ENCODE measurements around the gene SNX5. TPM values are rescaled to one million over a fixed set of nuclear protein-coding genes. Genes with fewer than 3 reads are reported as not detected.

The SNX5 gene
- total RNA-seq, 2 donors from 2014 or later: 48.3 to 84.8 TPM

DNA sequence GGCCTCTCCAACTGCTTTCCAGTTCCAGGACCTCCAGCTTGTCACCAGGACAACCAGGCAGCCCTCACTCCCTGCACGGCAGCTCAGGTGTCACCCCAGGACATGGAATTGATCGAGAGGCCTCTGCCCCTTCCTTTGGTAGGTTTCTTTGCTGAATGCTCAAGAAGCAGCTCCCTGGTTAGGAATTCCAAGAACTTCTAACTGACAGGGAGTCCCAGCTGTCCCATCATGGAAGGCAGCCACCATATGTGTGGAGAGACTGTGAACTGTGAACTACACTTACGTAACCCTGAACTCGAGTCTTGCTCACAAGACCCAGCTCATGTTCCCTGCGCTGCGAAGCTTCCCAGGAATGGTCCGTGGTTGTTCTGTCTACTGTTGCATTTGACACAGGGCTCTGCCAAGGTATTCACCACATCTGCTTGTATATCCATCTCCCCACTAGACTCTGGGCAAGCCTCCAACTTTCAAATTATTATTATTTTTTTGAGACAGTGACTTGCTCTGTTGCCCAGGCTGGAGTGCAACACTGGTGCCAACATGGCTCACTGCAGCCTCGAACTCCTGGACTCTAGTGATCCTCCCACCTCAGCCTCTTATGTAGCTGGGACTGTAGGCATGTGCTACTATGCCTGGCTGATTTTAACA is 35.9 kb upstream of the SNX5 start:
- no peaks in the 10 kb centered on the region for H3K4me1 ChIP-seq (replicated peaks)
- H3K27me3 ChIP-seq (replicated peaks; ENCODE audit: insufficient read depth): no peaks in the 10 kb centered on the region
- no peaks in the 10 kb centered on the region for H3K36me3 ChIP-seq
- WGBS: 60% methylated on average over 8 of the region's 8 CpGs
- no peak overlapping the region for H3K4me3 ChIP-seq
- H3K27ac ChIP-seq: no peak overlapping the region
- no peak for DNase-seq (ENCODE audit: low spot score)
- TF ChIP-seq POLR2AphosphoS5 (IDR thresholded peaks at IDR 0.05) (peak; percentile 10), CTCF (IDR thresholded peaks at IDR 0.05) (no peak), POLR2A (IDR thresholded peaks at IDR 0.05) (no peak)
- intact Hi-C loops (cut with DNase I): loop anchor here (10.0 kb wide), 1 partner anchor 130 kb away; the partner anchor contains the start of genes KAT14 and PET117
- H3K9me3 ChIP-seq: no peaks in the 10 kb centered on the region

- Histone ChIP-seq H3K4me1 (replicated peaks) (no peaks in the 10 kb centered on the region), H3K9me3 (no peaks in the 10 kb centered on the region), H3K27ac (no peak overlapping the region), H3K27me3 (replicated peaks; ENCODE audit: insufficient read depth) (no peaks in the 10 kb centered on the region), H3K4me3 (no peak overlapping the region), H3K36me3 (no peaks in the 10 kb centered on the region)
- TF ChIP-seq POLR2AphosphoS5 (IDR thresholded peaks at IDR 0.05) (no peak), CTCF (IDR thresholded peaks at IDR 0.05) (no peak), POLR2A (IDR thresholded peaks at IDR 0.05) (no peak)
- intact Hi-C loops (cut with DNase I): loop anchor here (10.0 kb wide), 1 partner anchor 131 kb away; the partner anchor contains the start of genes KAT14 and PET117
- no peak for DNase-seq (ENCODE audit: low spot score)
- 62% methylated on average over 5 of the region's 5 CpGs for WGBS
Observed at GRCh38 chr20:18003897-18004296, 35.3 kb upstream of the SNX5 start.

- H3K36me3 ChIP-seq: no peaks in the 10 kb centered on the region
- intact Hi-C loops (cut with DNase I): loop anchor here (10.0 kb wide), 1 partner anchor 133 kb away; the partner anchor contains the start of genes KAT14 and PET117
- no peaks in the 10 kb centered on the region for H3K4me1 ChIP-seq (replicated peaks)
- H3K27ac ChIP-seq: peak overlapping the region; percentile 47 to 71
- no peaks in the 10 kb centered on the region for H3K27me3 ChIP-seq (replicated peaks; ENCODE audit: insufficient read depth)
- TF ChIP-seq POLR2A (IDR thresholded peaks at IDR 0.05) (no peak), POLR2AphosphoS5 (IDR thresholded peaks at IDR 0.05) (peak; percentile 93), CTCF (IDR thresholded peaks at IDR 0.05) (peak in 2 of 4 experiments; percentile 12 to 34)
- 41% methylated on average over 10 of the region's 10 CpGs for WGBS
- no peaks in the 10 kb centered on the region for H3K9me3 ChIP-seq
- DNase-seq (ENCODE audit: low spot score): peak; percentile 89
- H3K4me3 ChIP-seq: no peak overlapping the region
Observed at GRCh38 chr20:18001131-18001921, 32.7 kb upstream of the SNX5 start.

- no peak for DNase-seq (ENCODE audit: low spot score)
- no peak for TF ChIP-seq POLR2AphosphoS5 (IDR thresholded peaks at IDR 0.05)
- no peak for TF ChIP-seq CTCF (IDR thresholded peaks at IDR 0.05)
- TF ChIP-seq POLR2A (IDR thresholded peaks at IDR 0.05): no peak
- Histone ChIP-seq H3K36me3 (no peaks in the 10 kb centered on the region), H3K9me3 (no peaks in the 10 kb centered on the region), H3K4me1 (replicated peaks) (no peaks in the 10 kb centered on the region), H3K27me3 (replicated peaks; ENCODE audit: insufficient read depth) (no peaks in the 10 kb centered on the region), H3K4me3 (no peak overlapping the region), H3K27ac (no peak overlapping the region)
- intact Hi-C loops (cut with DNase I): loop anchor here (5.0 to 10.0 kb wide), 3 partner anchors 37 to 497 kb away; partner anchors contain the start of gene BFSP1
- WGBS: 88% methylated on average over 4 of the region's 4 CpGs
Observed at GRCh38 chr20:17999566-17999965, 31.0 kb upstream of the SNX5 start.

Data from prostate gland (tissue), 2 donors.